Mesendoderm (in vitro differentiated cells): ENCODE data around the gene CDKN2B.
A peak's percentile ranks its signal among the peaks of the same experiment; 100 is the strongest.

Source experiments
- DNase-seq: peaks from one replicate; pipeline ENCODE4 v3.0.0; 2013
- H2AK5ac ChIP-seq: 2 replicates; pipeline ENCODE4 v1.6.1; 2013; ENCODE audit warnings: low read length, inconsistent platforms
- H2BK120ac ChIP-seq: 2 replicates; pipeline ENCODE4 v1.6.1; 2013; ENCODE audit warnings: low read depth, mild to moderate bottlenecking, low read length, moderate library complexity, mixed read lengths
- H2BK15ac ChIP-seq: replicated peaks from 2 replicates; pipeline ENCODE4 v1.6.1; 2013; ENCODE audit warnings: low read depth, mild to moderate bottlenecking, moderate library complexity
- H2BK5ac ChIP-seq: 2 replicates; pipeline ENCODE4 v1.6.1; 2013; ENCODE audit warnings: low read length, inconsistent platforms
- H3K18ac ChIP-seq: 2 replicates; pipeline ENCODE4 v1.6.1; 2013; ENCODE audit warnings: mild to moderate bottlenecking, low read length, mixed read lengths
- H3K23ac ChIP-seq: one replicate; pipeline ENCODE4 v1.6.1; 2013; ENCODE audit warnings: low read length
- H3K27ac ChIP-seq: 2 replicates; pipeline ENCODE4 v1.5.1; 2013; ENCODE audit warnings: low read depth, mild to moderate bottlenecking, inconsistent platforms, low read length, moderate library complexity
- H3K27me3 ChIP-seq: 2 replicates; pipeline ENCODE4 v1.6.1; 2013; ENCODE audit warnings: low read length, control low read depth, mild to moderate bottlenecking, inconsistent platforms; ENCODE audit not compliant: insufficient read depth, poor library complexity
- H3K36me3 ChIP-seq: 2 replicates; pipeline ENCODE4 v1.6.1; 2013; ENCODE audit warnings: low read length, inconsistent platforms; ENCODE audit not compliant: control insufficient read depth, insufficient read depth
- H3K4ac ChIP-seq: one replicate; pipeline ENCODE4 v1.6.1; 2013; ENCODE audit warnings: low read depth, mild to moderate bottlenecking, low read length, moderate library complexity
- H3K4me1 ChIP-seq: 2 replicates; pipeline ENCODE4 v1.6.1; 2013; ENCODE audit warnings: low read depth, low read length, inconsistent platforms; ENCODE audit not compliant: control insufficient read depth
- H3K4me2 ChIP-seq: 2 replicates; pipeline ENCODE4 v1.6.1; 2013; ENCODE audit warnings: low read length
- H3K4me3 ChIP-seq: 2 replicates; pipeline ENCODE4 v1.5.1; 2013; ENCODE audit warnings: mild to moderate bottlenecking, low read length
- H3K56ac ChIP-seq: one replicate; pipeline ENCODE4 v1.6.1; 2013; ENCODE audit warnings: low read length
- H3K79me1 ChIP-seq: 2 replicates; pipeline ENCODE4 v1.6.1; 2013; ENCODE audit warnings: low read length, inconsistent platforms
- H3K79me2 ChIP-seq: 2 replicates; pipeline ENCODE4 v1.6.1; 2013; ENCODE audit warnings: mild to moderate bottlenecking, low read length; ENCODE audit not compliant: control insufficient read depth, insufficient read depth
- H3K9ac ChIP-seq: 2 replicates; pipeline ENCODE4 v1.6.1; 2013; ENCODE audit warnings: low read length, inconsistent platforms
- H4K5ac ChIP-seq: one replicate; pipeline ENCODE4 v1.6.1; 2013; ENCODE audit warnings: low read length
- H4K8ac ChIP-seq: one replicate; pipeline ENCODE4 v1.6.1; 2013; ENCODE audit warnings: low read depth, mild to moderate bottlenecking, control low read depth, low read length, moderate library complexity
- WGBS: extraction: QIAGEN DNeasy Blood & Tissue Kit; methylation state at CpG from one replicate; pipeline ENCODE4 v1.1.7; 2013; ENCODE audit warnings: low lambda C conversion rate, missing lambda C conversion rate; ENCODE audit not compliant: insufficient coverage; ENCODE audit errors: extremely low coverage; 5-methylcytosine and 5-hydroxymethylcytosine counted together

Gene CDKN2B

GRCh38 chr9:22005702-22006606 is 3.2 kb downstream of the CDKN2B start:
- WGBS: no CpG with 5 or more reads among the region's 44 CpGs
- Histone ChIP-seq H3K36me3 (no peaks in the 10 kb centered on the region), H2BK15ac (no peak overlapping the region), H4K8ac (no peak overlapping the region), H3K23ac (no peak overlapping the region), H3K9ac (peak overlapping the region; percentile 33), H2AK5ac (no peak overlapping the region), H3K4me3 (no peak overlapping the region), H3K18ac (no peak overlapping the region), H3K4me2 (peak overlapping the region; percentile 42), H3K27ac (no peak overlapping the region), H2BK120ac (no peak overlapping the region), H3K79me1 (no peaks in the 10 kb centered on the region), H3K79me2 (no peaks in the 10 kb centered on the region), H3K56ac (peak overlapping the region; percentile 17), H4K5ac (no peak overlapping the region), H3K4ac (no peak overlapping the region), H3K27me3 (peaks cover 12% of the 10 kb centered on the region), H2BK5ac (no peak overlapping the region), H3K4me1 (peaks cover 2% of the 10 kb centered on the region)
- peak; percentile 87 for DNase-seq

GRCh38 chr9:22005021-22005701 is 3.9 kb downstream of the CDKN2B start:
- no peaks in the 10 kb centered on the region for H3K79me2 ChIP-seq
- H3K36me3 ChIP-seq: no peaks in the 10 kb centered on the region
- no peak overlapping the region for H2AK5ac ChIP-seq
- no peaks in the 10 kb centered on the region for H3K79me1 ChIP-seq
- peak overlapping the region; percentile 33 for H3K9ac ChIP-seq
- no peak overlapping the region for H3K4me3 ChIP-seq
- no peak overlapping the region for H2BK5ac ChIP-seq
- no peak overlapping the region for H3K18ac ChIP-seq
- peaks cover 2% of the 10 kb centered on the region for H3K4me1 ChIP-seq
- no peak overlapping the region for H2BK15ac ChIP-seq
- no peak overlapping the region for H3K23ac ChIP-seq
- no peak overlapping the region for H3K27ac ChIP-seq
- peaks cover 12% of the 10 kb centered on the region for H3K27me3 ChIP-seq
- DNase-seq: peak; percentile 79
- H4K8ac ChIP-seq: no peak overlapping the region
- H4K5ac ChIP-seq: no peak overlapping the region
- peak overlapping the region; percentile 12 for H3K56ac ChIP-seq
- no CpG with 5 or more reads among the region's 25 CpGs for WGBS
- no peak overlapping the region for H3K4ac ChIP-seq
- H3K4me2 ChIP-seq: peak overlapping the region; percentile 42
- no peak overlapping the region for H2BK120ac ChIP-seq

GRCh38 chr9:22002038-22002437 is 7.1 kb downstream of the CDKN2B start:
- H3K27ac ChIP-seq: no peak overlapping the region
- H3K9ac ChIP-seq: no peak overlapping the region
- no peak overlapping the region for H3K23ac ChIP-seq
- no peak for DNase-seq
- no CpG with 5 or more reads among the region's 1 CpG for WGBS
- no peak overlapping the region for H3K4me2 ChIP-seq
- H3K4ac ChIP-seq: no peak overlapping the region
- no peaks in the 10 kb centered on the region for H3K79me2 ChIP-seq
- H2BK5ac ChIP-seq: no peak overlapping the region
- no peak overlapping the region for H4K8ac ChIP-seq
- peaks cover 2% of the 10 kb centered on the region for H3K4me1 ChIP-seq
- H3K18ac ChIP-seq: no peak overlapping the region
- H3K56ac ChIP-seq: no peak overlapping the region
- no peak overlapping the region for H2BK120ac ChIP-seq
- no peak overlapping the region for H4K5ac ChIP-seq
- no peaks in the 10 kb centered on the region for H3K36me3 ChIP-seq
- H3K4me3 ChIP-seq: no peak overlapping the region
- peaks cover 12% of the 10 kb centered on the region for H3K27me3 ChIP-seq
- no peak overlapping the region for H2BK15ac ChIP-seq
- H3K79me1 ChIP-seq: no peaks in the 10 kb centered on the region
- H2AK5ac ChIP-seq: no peak overlapping the region

DNA sequence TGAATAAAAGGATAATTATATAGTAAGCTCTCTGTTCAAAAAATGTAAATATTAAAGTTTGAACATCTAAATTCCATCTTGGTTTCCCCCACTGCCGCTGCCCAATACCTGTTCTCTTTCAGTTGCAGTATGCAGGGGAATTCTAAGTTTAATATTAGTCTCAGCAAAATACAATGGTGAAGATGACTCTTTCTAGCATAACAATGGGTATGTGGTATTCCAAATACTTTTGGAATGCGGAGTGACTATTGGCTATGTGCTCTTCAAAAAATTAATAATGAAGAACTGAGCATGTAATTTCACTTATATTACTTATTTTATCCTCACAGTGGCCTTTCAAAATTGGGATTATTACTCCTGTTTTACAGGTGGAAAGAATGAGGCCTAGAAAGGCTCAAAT is 11.1 kb downstream of the CDKN2B start:
- Histone ChIP-seq H3K9ac (no peak overlapping the region), H2AK5ac (no peak overlapping the region), H2BK120ac (no peak overlapping the region), H3K36me3 (no peaks in the 10 kb centered on the region), H3K4me2 (no peak overlapping the region), H3K79me2 (no peaks in the 10 kb centered on the region), H3K4me3 (no peak overlapping the region), H3K4ac (no peak overlapping the region), H3K56ac (no peak overlapping the region), H3K4me1 (no peaks in the 10 kb centered on the region), H3K27ac (no peak overlapping the region), H3K27me3 (no peaks in the 10 kb centered on the region), H3K18ac (no peak overlapping the region), H4K8ac (no peak overlapping the region), H3K23ac (no peak overlapping the region), H3K79me1 (no peaks in the 10 kb centered on the region), H4K5ac (no peak overlapping the region), H2BK5ac (no peak overlapping the region), H2BK15ac (no peak overlapping the region)
- WGBS: no CpG with 5 or more reads among the region's 2 CpGs
- no peak for DNase-seq

DNA sequence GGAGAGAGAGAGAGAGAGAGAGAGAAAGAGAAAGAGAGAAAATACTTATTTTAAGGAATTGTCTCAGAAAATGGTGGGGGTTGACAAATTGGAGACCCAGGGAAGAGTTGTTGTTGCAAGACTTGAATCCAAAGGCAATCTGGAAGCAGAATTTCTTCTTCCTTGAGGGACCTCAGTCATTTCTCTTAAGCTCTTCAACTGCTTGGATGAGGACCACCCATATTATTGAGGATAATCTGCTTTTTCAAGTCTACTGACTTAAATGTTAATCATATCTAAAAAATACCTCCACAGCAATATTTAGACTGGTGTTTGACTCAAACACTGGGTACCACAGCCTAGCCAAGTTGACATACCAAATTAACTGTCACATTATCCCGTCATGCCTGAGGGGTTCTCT is 11.6 kb downstream of the CDKN2B start:
- Histone ChIP-seq H3K23ac (no peak overlapping the region), H2AK5ac (no peak overlapping the region), H3K4me2 (no peak overlapping the region), H3K9ac (no peak overlapping the region), H3K56ac (no peak overlapping the region), H3K18ac (no peak overlapping the region), H2BK120ac (no peak overlapping the region), H4K5ac (no peak overlapping the region), H3K79me2 (no peaks in the 10 kb centered on the region), H3K79me1 (no peaks in the 10 kb centered on the region), H4K8ac (no peak overlapping the region), H3K4me1 (no peaks in the 10 kb centered on the region), H3K27ac (no peak overlapping the region), H3K4me3 (no peak overlapping the region), H2BK15ac (no peak overlapping the region), H3K4ac (no peak overlapping the region), H3K36me3 (no peaks in the 10 kb centered on the region), H3K27me3 (no peaks in the 10 kb centered on the region), H2BK5ac (no peak overlapping the region)
- no CpG with 5 or more reads among the region's 1 CpG for WGBS
- DNase-seq: no peak
